Astrocyte (in vitro differentiated cells and primary cell): ENCODE data around the gene CORO7. TPM values are rescaled to one million over a fixed set of nuclear protein-coding genes. Genes with fewer than 3 reads are reported as not detected.

ENCODE experiments used
- DNase-seq: peaks from one replicate; pipeline ENCODE4 v3.0.0-alpha.2; 2010; ENCODE audit warnings: low read depth
- FAIRE-seq: peaks from 2 replicates; lab custom pipeline; 2011; peaks lifted over from hg19 to GRCh38; lab: Jason Lieb, UNC
- H2AFZ ChIP-seq: 2 replicates; pipeline ENCODE4 v1.6.0; 2012; ENCODE audit warnings: low read depth, low read length, inconsistent platforms
- H3K27ac ChIP-seq: 2 replicates; pipeline ENCODE4 v1.5.1; 2011; ENCODE audit warnings: low read depth, low read length, inconsistent platforms
- H3K27me3 ChIP-seq: 2 replicates; pipeline ENCODE4 v1.6.0; 2011; ENCODE audit warnings: low read length, inconsistent platforms; ENCODE audit not compliant: insufficient read depth
- H3K36me3 ChIP-seq: 2 replicates; pipeline ENCODE4 v1.5.1; 2011; ENCODE audit warnings: low read length, inconsistent platforms; ENCODE audit not compliant: insufficient read depth
- H3K4me1 ChIP-seq: 2 replicates; pipeline ENCODE4 v1.5.1; 2011; ENCODE audit warnings: low read length, inconsistent platforms; ENCODE audit not compliant: insufficient read depth
- H3K4me2 ChIP-seq: 2 replicates; pipeline ENCODE4 v1.6.0; 2012; ENCODE audit warnings: low read length, inconsistent platforms
- H3K4me3 ChIP-seq: 2 replicates; pipeline ENCODE4 v1.5.1; 2011; ENCODE audit warnings: low read depth, mild to moderate bottlenecking, low read length, inconsistent platforms; ENCODE audit not compliant: insufficient read depth
- H3K79me2 ChIP-seq: 2 replicates; pipeline ENCODE4 v1.6.0; 2012; ENCODE audit warnings: mild to moderate bottlenecking, low read length, inconsistent platforms; ENCODE audit not compliant: insufficient read depth
- H3K9ac ChIP-seq: 2 replicates; pipeline ENCODE4 v1.6.0; 2012; ENCODE audit warnings: mild to moderate bottlenecking, low read length, inconsistent platforms
- H3K9me3 ChIP-seq: 2 replicates; pipeline ENCODE4 v1.5.1; 2012; ENCODE audit warnings: low read depth, mild to moderate bottlenecking, low read length, inconsistent platforms; ENCODE audit not compliant: insufficient read depth
- H4K20me1 ChIP-seq: 2 replicates; pipeline ENCODE4 v1.6.0; 2012; ENCODE audit warnings: low read length, inconsistent platforms; ENCODE audit not compliant: insufficient read depth
- H3K27ac Mint-ChIP-seq: one replicate; pipeline ENCODE4 v1.8.0; 2021; ENCODE audit warnings: mild to moderate bottlenecking, mixed read lengths; ENCODE audit not compliant: unreplicated experiment
- H3K27me3 Mint-ChIP-seq: one replicate; pipeline ENCODE4 v1.8.0; 2021; ENCODE audit warnings: low read depth, mixed read lengths; ENCODE audit not compliant: unreplicated experiment
- H3K36me3 Mint-ChIP-seq: one replicate; pipeline ENCODE4 v1.8.0; 2021; ENCODE audit warnings: low read depth, mixed read lengths; ENCODE audit not compliant: unreplicated experiment
- H3K4me1 Mint-ChIP-seq: one replicate; pipeline ENCODE4 v1.8.0; 2021; ENCODE audit warnings: low read depth, mixed read lengths; ENCODE audit not compliant: unreplicated experiment
- H3K4me3 Mint-ChIP-seq: one replicate; pipeline ENCODE4 v1.8.0; 2021; ENCODE audit warnings: mild to moderate bottlenecking, moderate library complexity, mixed read lengths; ENCODE audit not compliant: unreplicated experiment
- H3K9me3 Mint-ChIP-seq: one replicate; pipeline ENCODE4 v1.8.0; 2021; ENCODE audit warnings: mild to moderate bottlenecking, mixed read lengths; ENCODE audit not compliant: unreplicated experiment
- CTCF ChIP-seq: IDR thresholded peaks from 2 replicates; pipeline ENCODE4 v1.5.1; 2011; ENCODE audit warnings: low read depth, mild to moderate bottlenecking, inconsistent platforms, low read length, moderate library complexity; ENCODE audit not compliant: insufficient read depth
- EZH2 ChIP-seq: IDR thresholded peaks from 2 replicates; pipeline ENCODE4 v1.6.1; 2012; ENCODE audit warnings: mild to moderate bottlenecking, low read length, inconsistent platforms; ENCODE audit not compliant: insufficient read depth
- total RNA-seq: library from RNA; stranded (reverse); gene quantifications from 2 replicates; pipeline ENCODE4 v1.2.1, GENCODE V29; 2021

Gene CORO7
- total RNA-seq, 1 donor from 2014 or later, result 26.4 TPM

GRCh38 chr16:4433228-4433627, 16.8 kb upstream of the CORO7 start:
- H3K27me3 ChIP-seq, result no peaks in the 10 kb centered on the region
- H3K36me3 ChIP-seq, result peaks cover 33% of the 10 kb centered on the region
- no peak overlapping the region for H3K4me2 ChIP-seq
- no peak overlapping the region for H3K27ac ChIP-seq
- H3K4me1 Mint-ChIP-seq, result peaks cover 3% of the 10 kb centered on the region
- no peak overlapping the region for H3K27ac Mint-ChIP-seq
- H3K36me3 Mint-ChIP-seq, result peaks cover 14% of the 10 kb centered on the region
- H2AFZ ChIP-seq, result no peak overlapping the region
- H4K20me1 ChIP-seq, result peaks cover 22% of the 10 kb centered on the region
- peaks cover 57% of the 10 kb centered on the region for H3K79me2 ChIP-seq
- H3K9me3 ChIP-seq, result no peaks in the 10 kb centered on the region
- no peak overlapping the region for H3K4me3 Mint-ChIP-seq
- no peaks in the 10 kb centered on the region for H3K27me3 Mint-ChIP-seq
- DNase-seq, result no peak
- H3K4me3 ChIP-seq, result no peak overlapping the region
- H3K9me3 Mint-ChIP-seq, result no peaks in the 10 kb centered on the region
- no peaks in the 10 kb centered on the region for H3K4me1 ChIP-seq
- TF ChIP-seq EZH2, result no peak
- no peak for TF ChIP-seq CTCF
- no peak overlapping the region for H3K9ac ChIP-seq
- no peak for FAIRE-seq

DNA sequence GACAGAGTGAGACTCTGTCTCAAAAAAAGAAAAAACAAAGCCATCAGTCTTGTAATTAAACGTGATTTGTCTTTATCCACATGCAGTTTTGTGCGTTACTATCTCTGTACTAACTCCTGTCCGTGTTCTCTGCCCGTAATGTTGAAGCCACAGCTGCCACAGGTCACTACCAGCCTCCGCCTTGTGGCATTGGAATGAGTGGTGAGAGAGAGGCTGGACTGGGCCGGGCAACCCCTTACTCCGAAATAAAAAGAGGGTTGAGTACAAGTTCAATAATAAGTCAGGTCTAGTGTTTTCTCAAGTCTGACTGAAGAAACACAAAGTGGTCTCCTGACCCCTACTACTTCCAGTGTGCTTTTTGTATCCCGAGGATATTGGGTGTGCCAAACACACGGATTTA, 14.6 kb upstream of the CORO7 start:
- Mint-ChIP-seq H3K36me3 (peaks cover 7% of the 10 kb centered on the region), H3K9me3 (no peaks in the 10 kb centered on the region), H3K4me1 (peaks cover 10% of the 10 kb centered on the region), H3K27me3 (no peaks in the 10 kb centered on the region), H3K27ac (no peak overlapping the region), H3K4me3 (no peak overlapping the region)
- Histone ChIP-seq H4K20me1 (peaks cover 26% of the 10 kb centered on the region), H3K27me3 (no peaks in the 10 kb centered on the region), H3K4me1 (peaks cover 4% of the 10 kb centered on the region), H3K27ac (no peak overlapping the region), H2AFZ (no peak overlapping the region), H3K9ac (no peak overlapping the region), H3K9me3 (no peaks in the 10 kb centered on the region), H3K36me3 (peaks cover 22% of the 10 kb centered on the region), H3K4me3 (no peak overlapping the region), H3K4me2 (no peak overlapping the region), H3K79me2 (peaks cover 75% of the 10 kb centered on the region)
- DNase-seq (no peak), FAIRE-seq (no peak)
- TF ChIP-seq EZH2, result no peak
- no peak for TF ChIP-seq CTCF

DNA sequence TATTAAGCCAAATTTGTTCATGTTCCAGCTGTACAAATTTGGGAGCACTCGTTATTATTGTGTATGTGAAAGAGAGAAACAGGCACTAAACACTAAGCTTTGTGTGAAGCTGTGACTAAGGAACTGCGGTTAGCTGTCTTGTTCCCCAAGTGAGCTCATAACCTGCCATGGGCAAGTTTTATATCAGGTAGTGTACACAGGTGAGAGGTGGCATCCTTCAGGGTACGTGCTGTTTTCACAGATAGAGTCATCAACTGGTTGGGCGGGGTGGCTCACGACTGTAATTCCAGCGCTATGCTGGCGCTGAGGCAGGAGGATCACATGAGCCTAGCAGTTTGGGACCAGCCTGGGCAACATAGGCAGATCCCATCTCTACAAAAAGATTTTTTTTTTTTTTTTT, 12.1 kb upstream of the CORO7 start:
- FAIRE-seq (no peak), DNase-seq (no peak)
- Mint-ChIP-seq H3K4me1 (peaks cover 10% of the 10 kb centered on the region), H3K36me3 (peaks cover 5% of the 10 kb centered on the region), H3K27ac (no peak overlapping the region), H3K27me3 (no peaks in the 10 kb centered on the region), H3K9me3 (no peaks in the 10 kb centered on the region), H3K4me3 (no peak overlapping the region)
- TF ChIP-seq EZH2 (no peak), CTCF (no peak)
- Histone ChIP-seq H4K20me1 (peaks cover 20% of the 10 kb centered on the region), H3K79me2 (peaks cover 61% of the 10 kb centered on the region), H3K27me3 (no peaks in the 10 kb centered on the region), H3K4me3 (no peak overlapping the region), H3K4me2 (no peak overlapping the region), H3K4me1 (peaks cover 10% of the 10 kb centered on the region), H3K9ac (no peak overlapping the region), H3K9me3 (no peaks in the 10 kb centered on the region), H3K36me3 (peaks cover 9% of the 10 kb centered on the region), H2AFZ (no peak overlapping the region), H3K27ac (no peak overlapping the region)
